DLD1 (cell line): Measurements from ENCODE around the gene WDR41.
"Not testable (repeated sequence)": the region's sequence is repeated elsewhere in the genome, so short reads cannot be mapped to it uniquely, and the experiment has no call there.

Experiments used
- in situ Hi-C: cut with HindIII; loops from 2 replicates; pipeline ENCODE4 v1.10.0; 2017; ENCODE audit warnings: low sequenced_read_pairs

The WDR41 gene

GRCh38 chr5:77491783-77492652, at the start of gene WDR41:
WDR41 (minus strand) TSS chr5:77492316; CDS start chr5:77492220, 96 bp downstream.
- in situ Hi-C loops: no loop called here

DNA sequence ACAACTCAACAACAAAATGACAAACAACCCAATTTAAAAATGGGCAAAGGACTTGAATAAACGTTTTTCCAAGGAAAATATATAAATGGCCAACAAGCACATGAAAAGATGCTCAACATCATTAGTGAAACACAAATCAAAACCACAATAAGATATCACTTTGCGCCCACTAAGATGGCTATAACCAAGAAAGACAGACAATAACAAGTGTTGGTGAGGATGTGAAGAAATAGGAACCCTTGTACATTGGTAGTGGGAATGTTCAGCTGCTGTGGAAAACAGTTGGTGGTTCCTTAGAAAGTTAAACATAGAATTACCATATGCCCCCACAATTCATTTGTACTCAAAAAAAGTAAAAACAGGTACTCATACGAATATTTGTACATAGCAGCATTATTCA, 39.2 kb upstream of the WDR41 start:
- in situ Hi-C loops: no loop called here

- in situ Hi-C loops: no loop called here
These were observed 26.2 kb upstream of the WDR41 start for GRCh38 chr5:77518304-77518703.

GRCh38 chr5:77514457-77514856, 22.3 kb upstream of the WDR41 start:
- in situ Hi-C loops: no loop called here

- in situ Hi-C loops: no loop called here
These were observed 21.2 kb upstream of the WDR41 start for GRCh38 chr5:77513321-77513720.

DNA sequence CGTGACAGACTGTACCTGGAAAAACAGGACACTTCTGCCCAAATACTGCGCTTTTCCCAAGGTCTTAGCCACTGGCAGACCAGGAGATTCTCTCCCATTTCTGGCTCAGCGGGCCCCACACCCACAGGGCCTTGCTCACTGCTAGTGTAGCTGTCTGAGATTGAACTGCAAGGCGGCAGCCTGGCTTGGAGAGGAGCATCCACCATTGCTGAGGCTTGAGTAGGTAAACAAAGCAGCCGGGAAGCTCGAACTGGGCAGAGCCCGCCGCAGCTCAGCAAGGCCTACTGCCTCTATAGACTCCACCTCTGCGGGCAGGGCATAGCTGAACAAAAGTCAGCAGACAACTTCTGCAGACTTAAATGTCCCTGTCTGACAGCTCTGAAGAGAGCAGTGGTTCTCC, 9.0 kb upstream of the WDR41 start:
- in situ Hi-C loops: not testable (repeated sequence)

DNA sequence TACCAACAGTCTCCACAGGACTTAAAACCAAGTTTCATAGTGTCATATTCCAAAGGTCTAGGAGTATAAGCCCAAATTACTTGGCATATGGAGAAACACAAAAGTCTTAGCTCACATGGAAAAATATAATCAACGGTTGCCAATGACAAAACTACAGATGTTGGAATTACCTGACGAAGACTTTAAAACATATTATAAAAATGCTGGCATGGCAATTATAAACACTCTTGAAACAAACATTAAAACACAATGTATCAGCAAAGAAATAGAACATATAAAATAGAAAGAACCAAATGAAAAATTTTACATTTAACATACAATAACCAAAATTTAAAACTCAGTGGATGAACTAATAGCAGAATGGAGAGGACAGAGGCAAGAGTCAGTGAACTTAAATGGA, 7.9 kb upstream of the WDR41 start:
- in situ Hi-C loops: no loop called here

GRCh38 chr5:77499441-77499840, 7.3 kb upstream of the WDR41 start:
- in situ Hi-C loops: no loop called here

- in situ Hi-C loops: no loop called here
These were observed 6.8 kb upstream of the WDR41 start for GRCh38 chr5:77498952-77499351.

DNA sequence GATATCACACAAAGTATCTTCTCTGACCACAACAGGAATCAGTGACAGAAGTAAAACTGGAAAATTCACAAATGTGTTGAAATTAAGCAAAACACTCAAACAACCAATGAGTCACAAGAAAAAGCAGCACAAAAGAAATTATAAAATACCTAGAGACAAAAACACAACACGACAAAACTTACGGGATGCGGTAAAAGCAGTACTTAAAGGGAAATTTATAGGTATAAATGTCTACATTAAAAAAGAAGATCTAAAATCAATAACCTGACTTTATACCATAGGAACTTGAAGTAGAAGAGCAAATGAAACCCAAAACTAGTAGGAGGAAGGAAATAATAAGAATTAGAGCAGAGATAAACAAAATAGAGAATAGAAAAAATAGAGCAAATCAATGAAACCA, 2.8 kb upstream of the WDR41 start:
- in situ Hi-C loops: no loop called here

DNA sequence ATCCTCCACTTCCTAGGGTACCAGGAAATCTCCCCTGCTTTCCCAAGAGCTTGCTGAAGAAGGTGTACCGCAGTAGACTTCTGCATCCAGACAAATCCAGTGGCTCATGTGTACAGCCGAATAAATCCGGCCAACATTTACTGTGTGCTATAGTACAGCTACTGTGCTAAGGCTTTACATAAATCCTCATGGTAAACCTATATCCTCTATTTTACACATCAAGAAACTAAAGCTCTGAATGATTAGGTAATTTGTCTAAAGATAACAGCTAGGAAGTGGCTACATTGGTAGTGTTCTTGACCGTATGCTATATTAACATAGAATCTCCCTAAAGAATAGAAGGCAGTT, 511 bp upstream of the WDR41 start:
- in situ Hi-C loops: no loop called here

DNA sequence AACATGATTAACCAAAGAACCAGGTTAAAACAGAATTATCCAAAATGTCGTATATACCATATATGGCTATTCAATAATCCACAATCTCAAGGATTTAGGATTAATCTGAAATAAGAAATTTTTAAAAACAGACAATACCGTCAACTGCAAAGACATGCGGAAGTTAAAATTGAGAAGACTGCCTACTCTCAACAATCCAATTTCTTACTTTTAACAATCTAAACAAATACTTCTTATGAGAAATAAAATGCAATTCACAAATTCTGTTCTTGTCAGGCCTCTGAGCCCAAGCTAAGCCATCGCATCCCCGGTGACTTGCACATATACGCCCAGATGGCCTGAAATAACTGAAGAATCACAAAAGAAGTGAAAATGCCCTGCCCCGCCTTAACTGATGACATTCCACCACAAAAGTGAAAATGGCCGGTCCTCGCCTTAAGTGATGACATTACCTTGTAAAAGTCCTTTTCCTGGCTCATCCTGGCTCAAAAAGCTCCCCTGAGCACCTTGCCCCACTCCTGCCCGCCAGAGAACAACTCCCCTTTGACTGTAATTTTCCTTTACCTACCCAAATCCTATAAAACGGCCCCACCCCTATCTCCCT, 1.3 kb downstream of the WDR41 start:
- in situ Hi-C loops: not testable (repeated sequence)

- in situ Hi-C loops: no loop called here
These were observed 5.7 kb downstream of the WDR41 start for GRCh38 chr5:77486344-77486962.

DNA sequence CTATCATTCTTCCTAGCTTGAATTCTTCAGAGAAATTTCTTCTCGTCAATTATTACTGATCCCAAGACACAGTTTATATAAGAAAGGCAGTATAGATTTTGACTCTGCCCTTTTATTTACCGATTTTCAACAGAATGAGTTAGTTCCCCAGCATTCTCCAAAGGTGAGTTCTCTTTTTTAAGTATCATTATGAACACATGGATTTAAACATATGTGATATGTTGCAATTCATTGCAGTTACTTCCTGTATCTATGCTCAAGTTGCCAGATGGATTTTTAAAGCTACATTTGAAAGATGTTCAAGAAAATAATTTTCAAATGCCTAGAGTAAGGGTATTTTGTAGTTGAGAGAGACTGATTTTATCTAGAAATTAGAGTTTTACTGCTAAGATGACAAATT, 8.4 kb downstream of the WDR41 start:
- in situ Hi-C loops: no loop called here

GRCh38 chr5:77475041-77475440, 17.1 kb downstream of the WDR41 start:
- in situ Hi-C loops: not testable (repeated sequence)

DNA sequence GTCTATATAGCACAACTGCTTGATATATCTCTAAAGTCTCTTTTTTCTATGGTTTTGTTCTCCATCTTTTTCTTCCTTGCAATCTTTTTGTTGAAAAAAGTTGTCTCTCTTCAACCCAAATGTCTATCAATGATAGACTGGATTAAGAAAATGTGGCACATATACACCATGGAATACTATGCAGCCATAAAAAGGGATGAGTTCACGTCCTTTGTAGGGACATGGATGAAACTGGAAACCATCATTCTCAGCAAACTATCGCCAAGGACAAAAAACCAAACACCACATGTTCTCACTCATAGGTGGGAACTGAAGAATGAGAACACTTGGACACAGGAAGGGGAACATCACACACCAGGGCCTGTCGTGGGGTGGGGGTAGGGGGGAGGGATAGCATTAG, 23.2 kb downstream of the WDR41 start:
- in situ Hi-C loops: not testable (repeated sequence)

DNA sequence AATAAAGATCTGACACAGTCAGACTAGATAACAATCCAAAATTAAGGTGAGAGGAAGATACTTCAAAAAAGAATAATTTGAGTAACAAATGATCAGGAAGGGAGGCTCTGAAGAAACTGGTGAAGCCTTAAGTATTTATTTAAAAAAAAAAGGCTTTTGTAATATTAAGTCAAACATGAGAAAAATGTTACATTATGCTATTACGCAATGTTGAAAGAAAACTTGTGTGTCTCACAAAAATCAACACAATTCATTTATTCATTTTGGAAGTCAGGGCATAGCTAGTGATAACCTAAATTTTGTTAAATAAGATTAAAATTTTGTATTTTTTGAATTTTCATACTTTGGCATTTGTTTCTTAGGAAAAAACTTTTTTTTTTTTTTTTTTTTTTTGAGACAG, 28.2 kb downstream of the WDR41 start:
- in situ Hi-C loops: no loop called here

- in situ Hi-C loops: no loop called here
These were observed 30.8 kb downstream of the WDR41 start for GRCh38 chr5:77461287-77461686.

DNA sequence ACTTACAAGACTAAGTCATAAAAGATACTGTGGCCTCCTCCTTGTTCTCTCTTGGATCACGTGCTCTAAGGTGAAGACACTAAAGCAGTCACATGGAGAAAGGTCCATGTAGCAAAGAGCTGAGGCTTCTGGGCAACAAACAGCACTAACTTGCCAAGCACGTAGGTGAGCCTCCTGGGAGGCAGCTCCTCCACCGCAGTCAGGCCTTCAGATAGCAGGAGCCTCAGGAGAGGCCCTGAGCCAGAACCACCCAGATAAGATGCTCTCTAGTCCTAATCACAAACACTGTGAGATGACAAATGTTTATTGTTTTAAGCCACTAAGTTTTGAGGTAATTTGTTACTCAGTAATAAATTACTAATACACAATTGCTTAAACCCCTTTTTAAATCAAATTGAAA, 38.0 kb downstream of the WDR41 start:
- in situ Hi-C loops: no loop called here

DNA sequence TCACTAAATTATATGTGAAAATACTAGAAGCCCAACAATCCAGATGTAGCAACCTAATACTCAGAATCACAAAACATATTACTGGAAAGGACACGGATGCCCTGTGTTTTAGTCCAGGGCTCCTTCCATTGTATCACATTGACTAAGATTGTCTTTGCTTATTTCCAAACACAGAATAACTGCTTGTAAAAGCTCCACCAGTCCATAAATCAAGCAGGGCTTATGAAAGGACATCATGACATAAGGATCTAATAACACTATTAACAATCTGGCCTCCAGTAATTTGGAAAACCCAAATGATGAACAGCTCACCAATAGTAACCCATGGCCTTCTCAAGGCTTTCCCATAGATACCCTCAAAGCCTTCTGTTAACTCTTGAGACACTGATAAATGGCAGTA, 39.8 kb downstream of the WDR41 start:
- in situ Hi-C loops: no loop called here

DNA sequence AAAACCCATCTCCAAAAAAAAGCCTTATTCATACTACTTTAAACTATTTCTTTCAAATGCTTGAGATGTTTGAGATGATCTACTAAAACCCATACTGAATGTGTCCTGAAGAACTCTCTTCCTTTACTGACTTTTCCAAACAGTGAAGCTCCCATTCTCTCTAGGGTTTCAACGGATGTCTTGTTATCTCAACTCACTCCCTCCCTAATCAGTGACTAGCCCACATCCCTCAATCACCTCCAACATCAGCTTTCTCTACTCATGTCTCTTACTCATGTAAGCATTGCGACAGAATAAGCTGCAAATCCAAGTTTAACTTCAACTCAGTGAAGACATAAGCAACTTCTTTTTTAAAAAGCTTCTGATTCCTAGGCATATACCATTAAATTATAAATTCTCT, 42.1 kb downstream of the WDR41 start:
- in situ Hi-C loops: no loop called here

GRCh38 chr5:77449277-77449676, 42.8 kb downstream of the WDR41 start:
- in situ Hi-C loops: no loop called here
